Measurements from ENCODE around the gene CSNK1G1.
"Not testable (repeated sequence)": the region's sequence is repeated elsewhere in the genome, so short reads cannot be mapped to it uniquely, and the experiment has no call there.

The CSNK1G1 gene

GRCh38 chr15:64355944-64356709 lies at the start of gene CSNK1G1:
Gene CSNK1G1, minus strand, starts transcription at chr15:64356173. Its CDS starts 55,674 bp downstream, at chr15:64300499.
- DNase-seq: peak; percentile 79

- no peak for DNase-seq
Measured at GRCh38 chr15:64400583-64400982, 44.6 kb upstream of the CSNK1G1 start.

- DNase-seq: no peak
Measured at GRCh38 chr15:64398575-64398974, 42.6 kb upstream of the CSNK1G1 start.

DNA sequence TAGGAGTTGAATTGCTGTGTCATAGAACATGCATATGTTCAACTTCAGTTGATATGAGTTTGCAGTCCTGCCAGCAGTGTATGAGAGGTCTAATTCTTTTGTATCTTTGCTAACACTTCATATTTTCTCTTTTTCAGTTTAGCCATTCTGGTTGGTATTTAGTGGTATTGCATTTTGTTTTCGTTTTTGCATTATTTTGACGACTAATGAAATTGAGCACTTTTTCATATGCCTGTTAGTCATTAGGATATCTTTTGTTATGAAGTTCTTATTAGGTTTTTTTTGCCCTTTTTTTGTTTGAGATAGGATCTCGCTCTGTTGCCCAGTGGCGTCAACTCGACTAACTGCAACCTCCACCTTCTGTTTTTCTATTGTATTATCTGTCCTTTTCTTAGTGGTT lies 40.8 kb upstream of the CSNK1G1 start:
- no peak for DNase-seq

GRCh38 chr15:64392471-64392870 lies 36.5 kb upstream of the CSNK1G1 start:
- DNase-seq: not testable (repeated sequence)

DNA sequence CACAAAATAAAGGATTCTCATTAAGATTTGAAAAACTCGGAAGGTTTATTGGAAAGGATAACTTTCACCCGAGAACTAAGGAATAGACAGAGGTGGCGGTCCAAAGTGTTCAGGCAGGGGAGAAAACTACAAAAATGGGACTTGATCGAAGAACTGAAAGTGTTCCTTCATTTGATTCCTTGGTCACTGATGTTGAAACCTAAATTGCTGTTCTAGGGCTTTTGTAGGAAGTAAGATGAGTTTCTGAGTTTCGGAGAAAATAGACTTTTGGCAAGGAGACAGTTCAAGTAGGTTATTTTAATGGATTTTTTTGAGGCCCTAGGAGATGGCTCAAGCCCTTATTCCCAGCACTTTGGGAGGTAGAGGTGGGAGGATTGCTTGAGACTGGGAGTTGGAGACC lies 33.1 kb upstream of the CSNK1G1 start:
- no peak for DNase-seq

DNA sequence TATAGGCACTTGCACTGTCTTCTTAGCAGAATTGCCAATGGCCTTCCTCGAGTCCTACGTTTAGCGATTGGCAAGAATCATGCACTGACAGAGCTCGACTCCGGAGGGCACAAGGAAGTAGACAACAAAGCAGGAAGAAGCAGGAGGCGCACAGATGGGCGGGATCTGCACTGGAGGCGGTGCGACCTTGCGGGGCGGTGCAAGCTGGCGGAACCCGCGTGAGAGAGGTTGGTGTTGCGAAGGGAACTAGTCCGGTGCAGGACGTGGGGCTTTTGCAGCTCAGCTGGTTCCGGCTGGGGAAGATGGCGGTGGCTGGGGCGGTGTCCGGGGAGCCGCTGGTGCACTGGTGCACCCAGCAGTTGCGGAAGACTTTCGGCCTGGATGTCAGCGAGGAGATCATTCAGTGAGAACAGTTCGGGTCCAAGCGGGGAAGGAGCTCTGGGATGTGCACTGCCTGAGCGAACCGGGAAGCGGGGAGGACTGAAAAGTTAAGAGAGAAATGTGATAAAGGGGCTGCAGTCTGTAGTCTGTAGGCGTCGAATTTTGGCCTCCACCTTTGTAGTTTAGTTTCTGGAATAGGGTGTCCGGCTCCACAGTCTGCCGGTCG lies 31.7 kb upstream of the CSNK1G1 start, which contains the start of gene TRIP4:
TRIP4 (plus strand) TSS at position 275 of the 607 bp plus-strand sequence; CDS start at position 303, 28 bp downstream.
- DNase-seq: peak; percentile 68

GRCh38 chr15:64386291-64386690 lies 30.3 kb upstream of the CSNK1G1 start:
- DNase-seq: no peak

- no peak for DNase-seq
Measured at GRCh38 chr15:64383760-64384159, 27.8 kb upstream of the CSNK1G1 start.

DNA sequence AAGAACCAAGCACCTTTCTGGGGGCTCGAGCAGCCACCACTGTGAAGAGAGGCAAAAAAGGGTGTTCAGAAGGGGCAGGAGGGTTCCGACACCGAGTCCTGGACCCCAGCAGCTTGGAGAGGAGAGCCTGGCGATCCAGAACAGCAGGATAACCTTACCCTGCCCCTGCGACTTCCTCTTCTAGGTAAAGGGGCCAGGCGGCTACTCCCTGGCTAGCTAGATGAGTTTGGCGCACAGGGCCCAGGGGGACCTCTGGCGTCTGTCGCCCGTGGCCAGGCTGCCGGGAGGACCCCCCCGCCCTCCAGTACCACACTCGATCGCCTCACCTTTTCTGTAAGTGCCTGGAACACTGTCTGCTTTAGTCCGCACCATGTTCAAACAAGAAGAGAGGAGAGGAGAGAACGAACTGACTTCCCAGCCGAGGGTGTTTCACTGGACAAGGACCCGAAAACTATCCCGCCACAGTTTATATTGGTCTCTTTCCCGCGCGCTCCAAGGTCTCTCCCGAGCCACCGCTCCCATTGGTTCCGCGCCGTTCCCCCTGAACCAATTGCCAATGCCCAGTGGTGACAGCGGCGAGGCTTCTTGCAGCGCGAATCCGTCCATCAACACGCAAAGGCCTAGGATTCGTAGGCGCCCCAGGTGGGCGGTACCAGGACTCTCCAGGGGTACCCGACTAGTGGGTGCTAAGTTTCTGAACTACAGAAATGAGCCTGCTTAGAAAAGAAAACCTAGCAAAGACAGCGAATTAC lies 25.2 kb upstream of the CSNK1G1 start, which contains the start of gene PCLAF:
PCLAF (minus strand) TSS at position 442 of the 752 bp plus-strand sequence; CDS start at position 372, 70 bp downstream.
- DNase-seq: peak; percentile 11

DNA sequence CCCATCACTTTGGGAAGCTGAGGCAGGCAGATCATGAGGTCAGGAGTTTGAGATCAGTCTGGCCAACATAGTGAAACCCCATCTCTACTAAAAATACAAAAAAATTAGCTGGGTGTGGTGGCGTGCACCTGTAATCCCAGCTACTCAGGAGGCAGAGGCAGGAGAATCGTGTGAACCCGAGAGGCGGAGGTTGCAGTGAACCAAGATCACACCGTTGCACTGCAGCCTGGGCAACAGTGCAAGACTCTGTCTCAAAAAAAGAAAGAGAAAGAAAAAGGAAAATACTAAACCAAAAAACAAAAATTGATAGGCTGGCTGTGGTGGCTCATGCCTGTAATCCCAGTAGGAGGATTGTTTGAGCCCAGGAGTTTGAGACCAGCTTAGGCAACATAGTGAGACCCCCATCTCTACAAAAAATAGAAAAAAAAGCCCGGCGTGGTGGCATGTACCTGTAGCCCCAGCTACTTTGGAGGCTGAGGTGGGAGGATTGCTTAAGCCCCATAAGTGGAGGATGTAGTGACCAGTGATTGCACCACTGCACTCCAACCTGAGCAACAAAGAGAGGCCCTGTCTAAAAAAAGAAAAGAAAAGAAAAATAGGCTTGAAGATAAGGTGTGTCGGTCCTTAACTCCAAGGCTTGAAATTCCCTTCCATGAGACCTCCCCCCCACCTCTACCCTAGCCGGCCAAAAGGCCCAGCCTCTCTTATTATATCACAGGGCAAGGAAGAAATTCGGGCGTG lies 24.3 kb upstream of the CSNK1G1 start:
- DNase-seq: not testable (repeated sequence)

DNA sequence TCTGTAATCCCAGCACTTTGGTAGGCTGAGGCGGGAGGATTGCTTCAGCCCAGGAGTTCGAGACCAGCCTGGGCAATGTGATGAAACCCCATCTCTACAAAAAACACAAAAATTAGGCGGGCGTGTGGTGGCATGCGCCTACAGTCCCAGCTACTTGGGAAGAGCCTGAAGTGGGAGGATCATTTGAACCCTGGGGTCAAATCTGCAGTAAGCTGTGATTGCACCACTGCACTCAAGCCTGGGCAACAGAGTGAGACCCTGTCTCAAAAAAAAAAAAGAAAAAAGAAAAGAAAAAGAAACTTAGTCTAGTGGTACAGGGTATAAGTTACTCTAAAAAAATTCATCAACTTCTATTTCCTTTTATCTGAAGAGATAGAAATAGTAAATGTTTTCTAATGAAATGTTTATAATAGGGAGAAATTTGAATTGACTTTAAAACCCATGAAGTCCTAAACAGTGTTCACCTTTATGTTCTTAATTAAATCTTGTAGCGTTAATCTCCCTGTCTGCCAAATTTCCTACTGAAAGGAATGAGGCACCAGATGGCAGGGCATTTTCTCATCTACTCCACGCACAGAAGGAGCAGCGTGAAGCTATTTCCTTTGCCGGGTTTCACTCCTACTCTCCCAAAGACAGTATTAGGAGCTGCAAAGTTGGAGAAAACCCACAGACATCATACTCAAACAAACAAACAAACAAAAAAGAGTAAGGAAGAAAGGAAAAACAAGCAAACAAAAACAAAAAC lies 23.4 kb upstream of the CSNK1G1 start:
- DNase-seq: no peak

- no peak for DNase-seq
Measured at GRCh38 chr15:64373360-64373759, 17.4 kb upstream of the CSNK1G1 start.

DNA sequence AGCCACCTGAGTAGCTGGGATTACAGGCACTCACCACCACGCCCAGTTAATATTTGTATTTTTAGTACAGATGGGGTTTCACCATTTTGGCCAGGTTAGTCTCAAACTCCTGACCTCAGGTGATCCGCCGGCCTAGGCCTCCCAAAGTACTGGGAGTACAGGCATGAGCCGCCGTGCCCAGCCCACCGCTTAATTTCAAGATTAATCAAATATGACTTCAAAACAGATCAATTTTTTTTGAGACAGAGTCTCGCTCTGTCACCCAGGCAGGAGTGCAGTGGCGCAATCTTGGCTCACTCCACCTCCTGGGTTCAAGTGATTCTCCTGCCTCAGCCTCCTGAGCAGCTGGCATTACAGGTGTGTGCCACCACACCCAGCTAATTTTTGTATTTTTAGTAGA lies 15.4 kb upstream of the CSNK1G1 start:
- not testable (repeated sequence) for DNase-seq

DNA sequence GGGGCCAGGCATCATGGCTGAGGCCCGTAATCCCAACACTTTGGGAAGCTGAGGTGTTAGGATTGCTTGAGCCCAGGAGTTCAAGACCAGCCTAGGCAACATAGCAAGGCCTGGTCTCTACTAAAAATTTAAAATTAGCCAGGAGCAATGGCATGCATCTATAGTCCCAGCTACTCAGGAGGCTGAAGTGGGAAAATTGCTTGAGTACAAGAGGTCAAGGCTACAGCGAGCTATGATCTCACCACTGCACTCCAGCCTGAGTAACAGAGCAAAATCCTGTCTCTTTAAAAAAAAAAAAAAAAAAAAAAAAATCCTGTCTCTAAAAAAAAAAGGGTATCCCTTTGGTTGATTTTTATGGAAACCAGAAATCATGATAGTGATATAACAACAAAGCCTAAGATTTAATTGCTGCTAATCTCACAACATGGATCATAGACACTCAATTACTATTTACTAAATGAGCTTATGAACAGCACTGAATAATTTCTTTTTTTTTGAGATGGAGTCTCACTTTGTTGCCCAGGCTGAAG lies 13.2 kb upstream of the CSNK1G1 start:
- DNase-seq: no peak

GRCh38 chr15:64361259-64361658 lies 5.3 kb upstream of the CSNK1G1 start:
- no peak for DNase-seq

GRCh38 chr15:64356710-64357040 lies 702 bp upstream of the CSNK1G1 start:
- DNase-seq: no peak

DNA sequence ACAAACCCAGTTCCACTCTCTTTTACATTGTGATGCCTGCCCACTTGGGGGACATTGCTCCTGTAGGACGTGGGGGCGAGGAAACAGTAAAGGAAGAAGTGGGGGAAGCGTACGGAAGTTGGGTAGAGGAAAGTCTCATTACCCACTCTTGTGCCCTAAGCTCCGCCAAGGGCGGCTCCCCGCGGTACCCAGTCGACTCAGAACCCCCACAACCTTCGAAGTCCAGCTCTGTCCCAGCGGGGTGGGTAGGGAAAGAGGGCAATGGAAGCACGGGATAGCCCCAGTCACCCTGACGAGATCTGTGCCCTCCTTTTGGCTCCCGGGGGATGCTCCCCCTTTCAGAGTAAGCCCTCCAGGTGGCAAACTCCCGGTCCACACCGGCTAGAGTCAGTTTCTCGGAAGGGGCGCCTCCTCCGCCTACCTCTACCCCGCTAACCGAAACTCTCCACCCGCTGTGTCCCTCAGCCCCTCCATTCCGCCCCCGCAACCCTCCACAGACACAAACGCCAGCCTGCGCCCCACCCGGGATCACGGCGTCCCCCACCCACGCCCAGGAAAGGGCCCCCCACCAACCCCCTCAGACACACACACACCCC lies 527 bp downstream of the CSNK1G1 start:
- no peak for DNase-seq

DNA sequence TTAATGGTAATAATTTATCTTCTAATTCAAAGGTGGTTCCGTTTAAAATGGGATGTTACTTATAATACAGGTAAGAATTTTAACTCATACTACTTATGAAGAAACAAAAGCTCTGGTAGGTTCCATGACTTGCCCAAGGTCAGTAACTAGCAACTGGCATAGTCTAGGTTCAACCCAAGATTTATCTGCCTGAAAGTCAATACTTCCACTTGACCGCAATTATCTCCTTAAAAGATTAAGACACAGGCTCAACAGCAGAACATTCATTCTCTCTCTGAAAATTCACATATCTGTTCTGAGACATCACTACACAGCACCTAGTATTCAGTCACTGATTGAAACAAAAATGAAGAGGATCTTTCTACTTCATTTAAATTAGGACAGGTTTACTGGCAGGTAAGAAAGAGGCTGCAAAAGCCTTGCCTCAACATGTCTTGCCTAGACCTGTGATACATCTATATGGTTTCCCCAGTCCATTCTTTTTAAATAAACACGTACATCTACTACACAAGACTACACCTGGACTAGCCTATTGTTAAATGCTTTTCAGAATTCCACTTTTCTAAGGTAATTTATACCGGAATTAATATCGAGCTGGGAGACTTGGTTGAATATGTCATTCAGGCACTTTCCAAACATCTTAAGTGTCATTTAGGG lies 1.2 kb downstream of the CSNK1G1 start:
- no peak for DNase-seq

- DNase-seq: no peak
Measured at GRCh38 chr15:64351265-64351664, 4.7 kb downstream of the CSNK1G1 start.

GRCh38 chr15:64349375-64349774 lies 6.6 kb downstream of the CSNK1G1 start:
- no peak for DNase-seq
